ENCODE results near the gene NANP.

The NANP gene

GRCh38 chr20:25580711-25581110 is 43.1 kb downstream of the NANP start:
- DNase-seq (ENCODE audit: extremely low read depth, low read depth) = no peak
- TF ChIP-seq, protein P1, sequence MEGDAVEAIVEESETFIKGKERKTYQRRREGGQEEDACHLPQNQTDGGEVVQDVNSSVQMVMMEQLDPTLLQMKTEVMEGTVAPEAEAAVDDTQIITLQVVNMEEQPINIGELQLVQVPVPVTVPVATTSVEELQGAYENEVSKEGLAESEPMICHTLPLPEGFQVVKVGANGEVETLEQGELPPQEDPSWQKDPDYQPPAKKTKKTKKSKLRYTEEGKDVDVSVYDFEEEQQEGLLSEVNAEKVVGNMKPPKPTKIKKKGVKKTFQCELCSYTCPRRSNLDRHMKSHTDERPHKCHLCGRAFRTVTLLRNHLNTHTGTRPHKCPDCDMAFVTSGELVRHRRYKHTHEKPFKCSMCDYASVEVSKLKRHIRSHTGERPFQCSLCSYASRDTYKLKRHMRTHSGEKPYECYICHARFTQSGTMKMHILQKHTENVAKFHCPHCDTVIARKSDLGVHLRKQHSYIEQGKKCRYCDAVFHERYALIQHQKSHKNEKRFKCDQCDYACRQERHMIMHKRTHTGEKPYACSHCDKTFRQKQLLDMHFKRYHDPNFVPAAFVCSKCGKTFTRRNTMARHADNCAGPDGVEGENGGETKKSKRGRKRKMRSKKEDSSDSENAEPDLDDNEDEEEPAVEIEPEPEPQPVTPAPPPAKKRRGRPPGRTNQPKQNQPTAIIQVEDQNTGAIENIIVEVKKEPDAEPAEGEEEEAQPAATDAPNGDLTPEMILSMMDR (IDR thresholded peaks at IDR 0.05; ENCODE audit: low read depth, low read length, missing control alignments) = no peak
- H3K4me3 ChIP-seq (replicated peaks; ENCODE audit: low read depth, low read length) = no peak overlapping the region

GRCh38 chr20:25579081-25579770 is 44.6 kb downstream of the NANP start:
- no peak overlapping the region for H3K4me3 ChIP-seq (replicated peaks; ENCODE audit: low read depth, low read length)
- TF ChIP-seq, protein P1 (IDR thresholded peaks at IDR 0.05; ENCODE audit: low read depth, low read length, missing control alignments) = no peak
- DNase-seq (ENCODE audit: extremely low read depth, low read depth) = no peak

GRCh38 chr20:25576783-25577530 is 46.9 kb downstream of the NANP start:
- no peak for DNase-seq (ENCODE audit: extremely low read depth, low read depth)
- TF ChIP-seq, protein P1 (IDR thresholded peaks at IDR 0.05; ENCODE audit: low read depth, low read length, missing control alignments) = no peak
- H3K4me3 ChIP-seq (replicated peaks; ENCODE audit: low read depth, low read length) = no peak overlapping the region

DNA sequence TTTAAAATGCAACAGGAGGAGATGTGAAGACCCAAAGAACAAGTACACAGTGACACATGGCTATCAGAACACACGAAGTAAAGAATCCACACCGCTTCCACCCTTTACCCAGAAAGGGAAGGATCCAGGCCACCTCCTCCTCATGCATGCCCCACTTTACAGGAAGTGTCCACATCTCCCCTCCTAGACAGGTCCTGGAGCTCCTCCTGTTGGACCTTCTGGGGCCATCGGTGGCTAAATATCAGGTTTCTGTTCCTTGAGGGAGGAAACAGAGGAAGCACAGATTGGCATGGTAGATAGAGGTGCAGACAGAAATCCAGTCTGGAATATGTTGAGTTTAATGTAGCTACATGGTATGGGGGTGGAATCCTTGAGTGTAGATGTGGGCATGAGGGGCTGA is 49.4 kb downstream of the NANP start:
- no peak overlapping the region for H3K4me3 ChIP-seq (replicated peaks; ENCODE audit: low read depth, low read length)
- no peak for DNase-seq (ENCODE audit: extremely low read depth, low read depth)
- TF ChIP-seq, protein P1 (IDR thresholded peaks at IDR 0.05; ENCODE audit: low read depth, low read length, missing control alignments) = peak; percentile 50

DNA sequence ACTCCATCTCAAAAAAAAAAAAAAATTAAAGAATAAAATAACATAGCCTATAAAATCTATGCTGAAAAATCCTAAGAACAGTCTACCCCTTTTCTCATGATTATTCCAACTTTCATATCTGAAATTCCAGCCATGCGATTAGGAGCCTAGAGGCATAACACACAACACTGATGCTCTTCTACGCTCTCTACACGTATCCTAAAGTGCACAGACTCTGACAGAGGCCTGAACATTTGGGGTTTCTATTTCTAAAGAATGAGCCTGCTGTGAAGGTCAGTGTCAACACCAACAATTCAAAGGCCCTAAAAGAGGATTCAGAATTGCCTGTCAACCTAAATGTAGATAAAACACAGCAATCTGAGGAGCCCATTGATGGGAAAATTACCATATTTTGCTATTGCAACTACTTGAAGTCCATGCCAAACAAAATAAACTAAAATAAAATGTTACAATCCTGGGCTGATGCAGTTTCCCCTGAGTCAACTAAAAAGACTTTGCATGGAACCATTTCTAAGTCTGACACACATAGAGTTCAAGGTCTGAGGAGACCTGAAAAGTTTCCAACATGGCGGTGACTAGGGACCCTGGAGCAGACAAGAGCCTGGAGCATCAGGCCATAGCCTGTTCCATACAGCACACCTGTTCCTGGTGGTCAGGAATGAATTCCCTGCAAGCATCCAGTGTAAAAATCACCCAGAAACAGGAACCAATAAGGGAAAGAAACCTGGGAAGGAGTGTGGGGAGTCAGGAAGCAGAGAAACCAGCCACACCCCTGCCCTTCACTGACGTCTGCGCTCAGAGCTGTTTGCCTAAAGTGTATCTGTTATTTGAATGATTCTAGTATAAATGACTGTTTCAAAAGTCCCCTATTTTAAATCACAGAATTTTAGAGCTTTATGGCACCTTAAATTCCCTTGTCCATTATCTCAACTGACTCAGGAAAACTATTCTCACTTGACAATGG is 50.2 kb downstream of the NANP start:
- TF ChIP-seq, protein P1 (IDR thresholded peaks at IDR 0.05; ENCODE audit: low read depth, low read length, missing control alignments) = no peak
- DNase-seq (ENCODE audit: extremely low read depth, low read depth) = no peak
- no peak overlapping the region for H3K4me3 ChIP-seq (replicated peaks; ENCODE audit: low read depth, low read length)

DNA sequence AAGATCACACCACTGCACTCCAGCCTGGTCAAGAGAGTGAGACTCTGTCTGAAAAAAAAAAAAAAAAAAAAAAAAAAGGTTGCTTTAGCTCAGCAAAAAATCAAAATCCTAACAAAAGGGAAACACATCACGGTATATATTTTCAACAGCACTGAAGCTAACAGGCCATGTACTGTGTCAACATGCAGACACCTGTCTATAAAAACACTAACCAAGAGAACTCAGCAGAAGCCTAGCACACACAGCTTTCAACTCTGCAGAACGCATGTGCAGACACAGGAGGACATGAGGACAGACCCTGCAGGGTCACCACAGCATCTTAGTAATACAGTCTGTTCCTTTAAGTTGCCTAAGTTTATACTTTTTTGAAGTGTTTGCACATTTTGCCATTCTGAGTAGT is 52.0 kb downstream of the NANP start:
- TF ChIP-seq, protein P1 (IDR thresholded peaks at IDR 0.05; ENCODE audit: low read depth, low read length, missing control alignments) = no peak
- no peak for DNase-seq (ENCODE audit: extremely low read depth, low read depth)
- no peak overlapping the region for H3K4me3 ChIP-seq (replicated peaks; ENCODE audit: low read depth, low read length)

Measured in HFF-Myc (cell line).